T-cell (primary cell): ENCODE measurements around the gene GTSF1L. TPM values are rescaled to one million over a fixed set of nuclear protein-coding genes. Genes with fewer than 3 reads are reported as not detected.
A peak's percentile ranks its signal among the peaks of the same experiment; 100 is the strongest.

Experiments
- ATAC-seq, 4 experiments: fragments of 200-7000 bp in 3 of 4; fragments of 150-1000 bp in 1 of 4; cut with Tn5 transposase; replicated peaks in 1 of 4; 1 replicate in 3 of 4; 2 replicates in 1 of 4; pipeline ENCODE4 v1.10.0; 2021; ENCODE audit warnings: moderate library complexity in 3 of 4, mild to moderate bottlenecking in 2 of 4, moderate number of reproducible peaks in 1 of 4
- CTCF ChIA-PET, 2 donors: fragments of 300-600 bp; sonication (Branson Sonifier 250); formaldehyde crosslinking; loops; one replicate each; lab custom pipeline; 2022; ENCODE audit warnings: antibody characterized with exemption in 2 of 2; lab: Charles Lee
- POLR2A ChIA-PET, 2 donors: fragments of 300-600 bp; sonication (Branson Sonifier 250); formaldehyde crosslinking; loops; one replicate each; lab custom pipeline; 2022; ENCODE audit warnings: antibody characterized with exemption in 2 of 2; lab: Charles Lee
- DNase-seq, 35 experiments: peaks; one replicate each; pipeline versions ENCODE4 v3.0.0 to v3.0.0-alpha.2; 2013 to 2023
- H3K27ac ChIP-seq: one replicate; pipeline ENCODE4 v1.5.1; 2013; ENCODE audit warnings: low read length
- H3K27me3 ChIP-seq, 2 experiments: replicated peaks in 1 of 2; 1 replicate in 1 of 2; 2 replicates in 1 of 2; pipeline versions ENCODE4 v1.6.1 to v1.7.0; 2013; ENCODE audit warnings: low read length in 1 of 2, mixed read lengths in 1 of 2; ENCODE audit not compliant: control insufficient read depth in 2 of 2, insufficient read depth in 2 of 2; ENCODE audit errors: extremely low read depth in 1 of 2
- H3K36me3 ChIP-seq, 2 donors: 1 replicate in 1 of 2; 2 replicates in 1 of 2; pipeline versions ENCODE4 v1.6.1 to v1.7.0; 2013; ENCODE audit warnings: low read length in 1 of 2; ENCODE audit not compliant: control insufficient read depth in 2 of 2, insufficient read depth in 1 of 2; ENCODE audit errors: extremely low read depth in 1 of 2
- H3K4me1 ChIP-seq, 2 experiments: 1 replicate in 1 of 2; 2 replicates in 1 of 2; pipeline versions ENCODE4 v1.6.1 to v1.7.0; 2013; ENCODE audit warnings: low read length in 2 of 2, mixed read lengths in 1 of 2; ENCODE audit not compliant: insufficient read depth in 2 of 2, control insufficient read depth in 1 of 2; ENCODE audit errors: extremely low read depth in 1 of 2
- H3K4me3 ChIP-seq, 2 donors: 1 replicate in 1 of 2; 2 replicates in 1 of 2; pipeline versions ENCODE4 v1.5.1 to v1.7.0; 2013; ENCODE audit warnings: mild to moderate bottlenecking in 2 of 2, low read length in 1 of 2, moderate library complexity in 1 of 2; ENCODE audit not compliant: control insufficient read depth in 1 of 2; ENCODE audit errors: extremely low read depth in 1 of 2
- H3K9me3 ChIP-seq: 2 replicates; pipeline ENCODE4 v1.7.0; 2013
- H3K27ac Mint-ChIP-seq, 2 donors: one replicate each; pipeline ENCODE4 v1.8.0; 2020 to 2021; ENCODE audit warnings: mild to moderate bottlenecking in 2 of 2, mixed read lengths in 2 of 2
- H3K27me3 Mint-ChIP-seq, 2 donors: one replicate each; pipeline ENCODE4 v1.8.0; 2021 to 2022; ENCODE audit warnings: mixed read lengths in 2 of 2
- H3K36me3 Mint-ChIP-seq: one replicate; pipeline ENCODE4 v1.8.0; 2021; ENCODE audit warnings: mixed read lengths
- H3K4me1 Mint-ChIP-seq, 3 donors: one replicate each; pipeline ENCODE4 v1.8.0; 2020 to 2022; ENCODE audit warnings: mixed read lengths in 3 of 3, mild to moderate bottlenecking in 1 of 3
- H3K4me3 Mint-ChIP-seq, 3 donors: one replicate each; pipeline ENCODE4 v1.8.0; 2020 to 2022; ENCODE audit warnings: mild to moderate bottlenecking in 3 of 3, mixed read lengths in 3 of 3, moderate library complexity in 3 of 3
- H3K9me3 Mint-ChIP-seq, 3 donors: one replicate each; pipeline ENCODE4 v1.8.0; 2020 to 2022; ENCODE audit warnings: mixed read lengths in 3 of 3
- WGBS: methylation state at CpG from one replicate; pipeline ENCODE4 v1.1.5; 2013; ENCODE audit warnings: missing lambda C conversion rate; ENCODE audit not compliant: insufficient coverage; 5-methylcytosine and 5-hydroxymethylcytosine counted together
- total RNA-seq, 35 experiments: library from RNA in 6 of 35; stranded (reverse) in 6 of 35; fragments of 120-200 nt in 1 of 35; gene quantifications; one replicate each; pipeline versions ENCODE4 v1.2.1 to v1.2.4 and lab custom pipeline; 2013 to 2026

GTSF1L gene
- total RNA-seq, 5 donors from 2014 or later (not counting 1 experiment from before 2014, with no cell fraction given) = 0.30 to 0.63 (median 0.53) TPM; not detected in 2

DNA sequence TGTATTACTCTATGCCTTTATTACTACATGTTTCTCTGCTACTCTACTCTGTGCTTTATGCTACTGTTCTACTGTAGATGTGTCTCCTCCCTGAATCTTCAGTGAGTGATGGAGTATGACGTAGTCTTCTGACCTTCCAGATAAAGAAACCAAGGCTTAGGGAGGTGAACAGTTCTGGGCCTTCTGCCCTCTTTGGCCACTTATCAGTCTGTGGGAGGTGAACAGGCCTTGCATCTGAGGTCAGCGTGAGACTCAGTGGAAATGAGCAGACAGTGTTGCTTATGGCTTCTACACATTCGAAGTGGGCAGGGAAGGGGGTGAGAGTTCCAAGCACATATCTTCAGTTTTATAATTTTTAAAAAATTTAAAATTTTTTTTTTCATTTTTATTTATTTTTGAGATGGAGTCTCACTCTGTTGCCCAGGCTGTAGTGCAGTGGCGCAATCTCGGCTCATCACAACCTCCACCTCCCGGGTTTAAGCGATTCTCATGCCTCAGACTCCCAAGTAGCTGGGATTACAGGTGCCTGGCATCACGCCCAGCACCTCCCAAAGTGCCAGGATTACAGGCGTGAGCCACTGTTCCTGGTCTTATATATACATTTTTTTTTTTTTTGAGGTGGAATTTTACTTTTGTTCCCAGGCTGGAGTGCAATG is 35.7 kb downstream of the GTSF1L start:
- ChIA-PET CTCF (interaction anchor here (0.5 to 1.1 kb wide), 4 partner anchors 42 to 570 kb away, joined by 3 to 5 read pairs (median 4); no protein-coding TSS in a partner anchor), POLR2A (no interaction called here)
- H3K4me1 Mint-ChIP-seq = peaks cover 0 to 4% (median 0%) of the 10 kb centered on the region in 3 donors
- no peaks in the 10 kb centered on the region for H3K9me3 Mint-ChIP-seq
- ATAC-seq (no peak), DNase-seq (no peak)
- H3K36me3 Mint-ChIP-seq = no peaks in the 10 kb centered on the region
- Histone ChIP-seq H3K4me3 (no peak overlapping the region), H3K27me3 (no peaks in the 10 kb centered on the region), H3K4me1 (peaks cover 0 to 4% of the 10 kb centered on the region in 2 experiments), H3K27ac (no peak overlapping the region), H3K36me3 (no peaks in the 10 kb centered on the region), H3K9me3 (no peaks in the 10 kb centered on the region)
- H3K27me3 Mint-ChIP-seq = no peaks in the 10 kb centered on the region
- WGBS = 100% methylated on average over 1 of the region's 9 CpGs
- no peak overlapping the region for H3K27ac Mint-ChIP-seq
- no peak overlapping the region for H3K4me3 Mint-ChIP-seq

- ATAC-seq (no peak), DNase-seq (no peak)
- no peak overlapping the region for H3K4me3 ChIP-seq
- H3K27ac ChIP-seq = no peak overlapping the region
- no peaks in the 10 kb centered on the region for H3K9me3 Mint-ChIP-seq
- H3K36me3 ChIP-seq = no peaks in the 10 kb centered on the region
- H3K27ac Mint-ChIP-seq = no peak overlapping the region
- H3K4me1 ChIP-seq = peaks cover 0 to 4% of the 10 kb centered on the region in 2 experiments
- no peaks in the 10 kb centered on the region for H3K27me3 Mint-ChIP-seq
- no peaks in the 10 kb centered on the region for H3K27me3 ChIP-seq
- no peaks in the 10 kb centered on the region for H3K9me3 ChIP-seq
- ChIA-PET CTCF (no interaction called here), POLR2A (no interaction called here)
- H3K4me1 Mint-ChIP-seq = peaks cover 0 to 2% (median 0%) of the 10 kb centered on the region in 3 donors
- H3K36me3 Mint-ChIP-seq = no peaks in the 10 kb centered on the region
- H3K4me3 Mint-ChIP-seq = no peak overlapping the region
- WGBS = 100% methylated on average over 1 of the region's 4 CpGs
Measured at GRCh38 chr20:43689165-43689564, 37.6 kb downstream of the GTSF1L start.

- CTCF ChIA-PET = no interaction called here
- no peak for DNase-seq
- Histone ChIP-seq H3K9me3 (no peaks in the 10 kb centered on the region), H3K27me3 (no peaks in the 10 kb centered on the region), H3K4me1 (peaks cover 0 to under 1% of the 10 kb centered on the region in 2 experiments), H3K36me3 (no peaks in the 10 kb centered on the region), H3K4me3 (no peak overlapping the region), H3K27ac (no peak overlapping the region)
- Mint-ChIP-seq H3K4me3 (no peak overlapping the region), H3K36me3 (no peaks in the 10 kb centered on the region), H3K4me1 (peaks cover 0 to 2% (median 0%) of the 10 kb centered on the region in 3 donors), H3K27me3 (no peaks in the 10 kb centered on the region), H3K27ac (no peak overlapping the region), H3K9me3 (no peaks in the 10 kb centered on the region)
- WGBS = 95% methylated on average over 13 of the region's 13 CpGs
- POLR2A ChIA-PET = interaction anchor here in 1 of 2 donors (0.6 kb wide), 1 partner anchor 13 kb away, joined by 4 read pairs; no protein-coding TSS in a partner anchor
- no peak for ATAC-seq
Measured at GRCh38 chr20:43686820-43687219, 40.0 kb downstream of the GTSF1L start.

GRCh38 chr20:43682446-43682845 is 44.4 kb downstream of the GTSF1L start:
- Mint-ChIP-seq H3K27ac (no peak overlapping the region), H3K36me3 (no peaks in the 10 kb centered on the region), H3K4me1 (peaks cover 0 to 6% (median 2%) of the 10 kb centered on the region in 3 donors), H3K27me3 (no peaks in the 10 kb centered on the region), H3K4me3 (no peak overlapping the region), H3K9me3 (no peaks in the 10 kb centered on the region)
- ATAC-seq (no peak), DNase-seq (no peak)
- ChIA-PET CTCF (interaction anchor here in 1 of 2 donors (0.6 kb wide), 1 partner anchor 8 kb away, joined by 5 read pairs; no protein-coding TSS in a partner anchor), POLR2A (interaction anchor here in 1 of 2 donors (0.6 kb wide), 1 partner anchor 212 kb away, joined by 10 read pairs; no protein-coding TSS in a partner anchor)
- Histone ChIP-seq H3K4me1 (peaks cover 0 to 5% of the 10 kb centered on the region in 2 experiments), H3K27me3 (no peaks in the 10 kb centered on the region), H3K9me3 (no peaks in the 10 kb centered on the region), H3K4me3 (no peak overlapping the region), H3K27ac (no peak overlapping the region), H3K36me3 (no peaks in the 10 kb centered on the region)
- WGBS = 96% methylated on average over 9 of the region's 9 CpGs

- ChIA-PET CTCF (interaction anchor here in 1 of 2 donors (0.6 kb wide), 1 partner anchor 8 kb away, joined by 5 read pairs; no protein-coding TSS in a partner anchor), POLR2A (interaction anchor here in 1 of 2 donors (0.7 kb wide), 1 partner anchor 80 kb away, joined by 3 read pairs; no protein-coding TSS in a partner anchor)
- Mint-ChIP-seq H3K27ac (no peak overlapping the region), H3K4me1 (peaks cover 0 to 6% (median 2%) of the 10 kb centered on the region in 3 donors), H3K27me3 (peaks cover 0 to 3% of the 10 kb centered on the region in 2 donors), H3K36me3 (no peaks in the 10 kb centered on the region), H3K4me3 (no peak overlapping the region), H3K9me3 (no peaks in the 10 kb centered on the region)
- H3K9me3 ChIP-seq = no peaks in the 10 kb centered on the region
- no peaks in the 10 kb centered on the region for H3K27me3 ChIP-seq
- no peaks in the 10 kb centered on the region for H3K36me3 ChIP-seq
- ATAC-seq (peak in 3 of 4 experiments; percentile 20 to 44 (median 23)), DNase-seq (peak in 1 of 35 experiments; percentile 44)
- peaks cover 0 to 5% of the 10 kb centered on the region in 2 experiments for H3K4me1 ChIP-seq
- 60% methylated on average over 1 of the region's 2 CpGs for WGBS
- no peak overlapping the region for H3K4me3 ChIP-seq
- H3K27ac ChIP-seq = peak overlapping the region; percentile 47
Measured at GRCh38 chr20:43681991-43682410, 44.8 kb downstream of the GTSF1L start.

DNA sequence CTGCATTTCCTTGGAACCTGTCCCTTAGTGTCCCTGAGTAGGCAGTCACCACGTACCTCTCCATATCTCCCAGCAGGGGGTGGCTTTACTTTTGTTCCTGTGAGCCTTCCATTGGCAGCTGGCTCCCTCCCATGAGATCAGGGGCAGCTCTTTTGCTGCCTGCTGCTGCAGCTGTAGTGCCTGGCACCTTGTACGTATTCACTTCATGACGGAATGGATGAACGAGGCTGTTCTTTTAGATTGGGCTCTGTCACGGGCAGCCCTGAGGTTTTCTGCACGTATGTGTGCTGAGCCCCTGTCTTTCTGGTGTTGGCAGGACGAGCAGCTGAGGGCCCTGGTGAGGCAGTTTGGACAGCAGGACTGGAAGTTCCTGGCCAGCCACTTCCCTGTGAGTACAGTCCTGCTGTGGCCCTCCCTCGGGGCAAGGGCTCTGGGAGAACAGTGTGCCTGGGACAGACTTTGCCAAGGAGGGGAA is 45.3 kb downstream of the GTSF1L start:
- WGBS = 76% methylated on average over 8 of the region's 8 CpGs
- H3K4me1 ChIP-seq = peaks cover 0 to 5% of the 10 kb centered on the region in 2 experiments
- Mint-ChIP-seq H3K27ac (no peak overlapping the region), H3K4me1 (peaks cover 0 to 6% (median 2%) of the 10 kb centered on the region in 3 donors), H3K27me3 (peaks cover 0 to 3% of the 10 kb centered on the region in 2 donors), H3K4me3 (no peak overlapping the region), H3K36me3 (no peaks in the 10 kb centered on the region), H3K9me3 (no peaks in the 10 kb centered on the region)
- peak overlapping the region; percentile 47 for H3K27ac ChIP-seq
- POLR2A ChIA-PET = interaction anchor here in 1 of 2 donors (0.7 kb wide), 1 partner anchor 79 kb away, joined by 3 read pairs; no protein-coding TSS in a partner anchor
- CTCF ChIA-PET = interaction anchor here (0.6 kb wide), 2 partner anchors 7 to 10 kb away, joined by 4 to 5 read pairs; no protein-coding TSS in a partner anchor
- ATAC-seq (no peak), DNase-seq (peak in 3 of 35 experiments; percentile 12 to 27 (median 23))
- H3K9me3 ChIP-seq = no peaks in the 10 kb centered on the region
- H3K36me3 ChIP-seq = no peaks in the 10 kb centered on the region
- no peaks in the 10 kb centered on the region for H3K27me3 ChIP-seq
- no peak overlapping the region for H3K4me3 ChIP-seq
